ENCODE results near the gene RASA3. TPM values are rescaled to one million over a fixed set of nuclear protein-coding genes. Genes with fewer than 3 reads are reported as not detected.
"Not testable (repeated sequence)": the region's sequence is repeated elsewhere in the genome, so short reads cannot be mapped to it uniquely, and the experiment has no call there.

RASA3 gene
- 12.7 TPM for total RNA-seq
- long read RNA-seq, full-length matches to known transcripts, result 7 of 14 reads
- long read RNA-seq, partial matches to known transcripts, result 7 of 14 reads
- long read RNA-seq, other reads (novel, unspliced or antisense), result 0 of 14 reads

- intact Hi-C loops (cut with DNase I), result no loop called here
- DNase-seq (ENCODE audit: missing footprints) (peak; percentile 88), ATAC-seq (peak; percentile 92)
Observed at GRCh38 chr13:114132419-114133121, at the start of gene RASA3. Gene RASA3, minus strand, starts transcription at chr13:114132623. Its CDS starts 134 bp downstream, at chr13:114132489.

GRCh38 chr13:114179087-114179658 is 46.8 kb upstream of the RASA3 start, which contains the start of gene CFAP97D2:
Gene CFAP97D2, plus strand, starts transcription at chr13:114179257. Its CDS starts 74 bp downstream, at chr13:114179331.
- no peak for DNase-seq (ENCODE audit: missing footprints)
- intact Hi-C loops (cut with DNase I), result no loop called here
- no peak for ATAC-seq

DNA sequence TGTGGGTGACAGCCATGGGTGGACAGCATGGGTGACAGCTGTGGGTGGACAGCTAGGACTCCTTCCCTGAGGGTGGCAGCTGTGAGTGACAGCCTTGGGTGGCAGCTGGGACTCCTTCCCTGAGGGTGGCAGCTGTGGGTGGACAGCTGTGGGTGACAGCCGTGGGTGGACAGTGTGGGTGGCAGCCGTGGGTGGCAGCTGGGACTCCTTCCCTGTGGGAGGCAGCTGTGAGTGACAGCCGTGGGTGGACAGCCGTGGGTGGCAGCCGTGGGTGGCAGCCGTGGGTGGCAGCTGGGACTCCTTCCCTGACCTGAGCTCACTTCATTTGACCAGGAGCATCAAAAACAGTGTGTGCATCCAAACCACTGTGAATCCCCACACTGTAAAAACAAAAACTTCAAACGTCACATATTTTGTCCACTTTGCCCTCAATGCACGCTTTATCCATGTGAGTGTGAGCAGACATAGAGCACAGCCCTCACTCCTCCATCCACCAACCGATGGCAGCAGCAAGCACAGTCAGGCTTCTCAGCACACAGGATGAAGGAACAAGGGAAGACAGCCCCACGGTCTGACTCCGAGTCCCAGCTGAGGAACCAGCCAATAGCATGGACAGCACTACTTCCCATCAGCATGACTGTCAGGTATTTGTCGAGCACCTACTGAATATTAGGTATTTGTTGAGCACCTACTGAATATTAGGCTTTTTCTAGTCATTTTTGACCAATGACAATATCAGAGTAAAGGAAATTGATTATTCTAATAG is 45.0 kb upstream of the RASA3 start:
- ATAC-seq (no peak), DNase-seq (ENCODE audit: missing footprints) (no peak)
- intact Hi-C loops (cut with DNase I), result no loop called here

DNA sequence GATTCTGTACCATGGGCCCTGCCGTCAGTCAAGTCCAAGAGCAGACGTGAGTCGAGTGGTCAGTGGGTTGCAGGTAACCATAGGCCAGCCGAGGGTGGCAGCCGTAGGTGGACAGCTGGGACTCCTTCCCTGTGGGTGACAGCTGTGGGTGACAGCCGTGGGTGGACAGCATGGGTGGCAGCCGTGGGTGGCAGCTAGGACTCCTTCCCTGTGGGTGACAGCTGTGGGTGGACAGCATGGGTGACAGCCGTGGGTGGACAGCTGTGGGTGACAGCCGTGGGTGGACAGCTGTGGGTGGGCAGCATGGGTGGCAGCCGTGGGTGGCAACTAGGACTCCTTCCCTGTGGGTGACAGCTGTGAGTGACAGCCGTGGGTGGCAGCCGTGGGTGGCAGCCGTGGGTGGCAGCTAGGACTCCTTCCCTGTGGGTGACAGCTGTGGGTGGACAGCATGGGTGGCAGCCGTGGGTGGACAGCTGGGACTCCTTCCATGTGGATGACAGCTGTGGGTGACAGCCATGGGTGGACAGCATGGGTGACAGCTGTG is 44.0 kb upstream of the RASA3 start:
- DNase-seq (ENCODE audit: missing footprints), result not testable (repeated sequence)

GRCh38 chr13:114174529-114174961 is 42.1 kb upstream of the RASA3 start:
- ATAC-seq, result no peak
- DNase-seq (ENCODE audit: missing footprints), result no peak
- intact Hi-C loops (cut with DNase I), result no loop called here

More for the DNA sequence above, 44.0 kb upstream of the RASA3 start:
- intact Hi-C loops (cut with DNase I); ATAC-seq: not testable (repeated sequence)

DNA sequence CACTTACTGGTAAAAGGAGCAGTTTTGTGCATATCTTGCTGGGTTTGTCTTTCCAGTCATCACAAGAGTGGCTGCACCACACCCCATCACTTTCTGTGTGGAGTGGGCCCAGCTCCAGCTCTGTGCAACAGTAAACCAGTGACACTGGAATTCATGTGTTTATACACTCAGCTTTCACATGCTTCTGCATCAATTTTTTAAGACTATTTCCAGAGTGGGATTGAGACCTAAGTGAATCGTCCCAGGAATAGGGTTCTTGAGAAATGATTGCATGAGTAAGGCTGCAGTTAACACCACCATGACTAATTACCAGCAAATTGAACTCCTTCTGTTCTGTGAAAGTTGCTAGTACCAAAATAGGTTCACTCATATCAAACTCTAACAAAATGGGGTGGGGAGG is 41.3 kb upstream of the RASA3 start:
- ATAC-seq, result no peak

GRCh38 chr13:114173272-114173671 is 40.8 kb upstream of the RASA3 start:
- ATAC-seq (no peak), DNase-seq (ENCODE audit: missing footprints) (no peak)
- intact Hi-C loops (cut with DNase I), result no loop called here

More for the DNA sequence above, 41.3 kb upstream of the RASA3 start:
- intact Hi-C loops (cut with DNase I), result no loop called here
- DNase-seq (ENCODE audit: missing footprints), result no peak

DNA sequence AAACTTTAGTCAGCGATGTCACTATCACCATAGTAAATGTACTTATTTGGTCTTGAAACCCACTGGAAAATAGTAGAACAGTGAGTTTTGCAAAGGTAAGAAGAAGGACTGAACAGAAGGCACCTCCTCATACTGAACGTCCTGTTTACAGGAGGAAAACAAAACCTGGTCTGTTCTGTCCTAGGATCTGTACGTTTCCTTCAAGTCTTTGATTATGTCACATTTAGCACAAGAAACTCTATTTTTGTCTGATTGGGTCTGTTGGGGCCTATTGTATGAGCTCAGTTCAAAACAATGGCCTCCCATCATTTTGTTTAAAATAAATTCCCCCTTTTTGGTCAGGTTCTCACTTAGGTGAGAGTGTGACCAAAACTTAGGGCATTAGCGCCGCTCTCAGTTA is 35.5 kb upstream of the RASA3 start:
- intact Hi-C loops (cut with DNase I), result no loop called here
- DNase-seq (ENCODE audit: missing footprints), result no peak
- no peak for ATAC-seq

DNA sequence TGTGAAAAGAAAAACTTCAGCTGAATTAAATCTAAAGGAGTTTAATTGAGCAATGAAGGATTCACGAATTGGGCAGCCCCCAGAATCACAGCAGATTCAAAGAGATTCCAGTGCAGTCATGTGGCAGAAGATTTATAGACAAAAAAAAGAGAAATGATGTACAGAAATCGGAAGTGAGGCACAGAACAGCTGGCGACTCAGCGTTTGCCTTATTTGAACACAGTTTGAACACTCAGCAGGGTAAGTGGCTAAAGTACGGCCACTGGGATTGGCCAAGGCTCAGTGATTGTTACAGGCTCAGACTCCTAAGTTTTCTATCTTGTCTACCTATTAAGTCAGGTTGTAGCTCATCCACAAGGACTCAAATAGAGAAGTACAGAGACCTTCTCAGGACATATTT is 35.0 kb upstream of the RASA3 start:
- ATAC-seq (no peak), DNase-seq (ENCODE audit: missing footprints) (no peak)
- intact Hi-C loops (cut with DNase I), result no loop called here

GRCh38 chr13:114166381-114167131 is 34.1 kb upstream of the RASA3 start:
- ATAC-seq (peak; percentile 76), DNase-seq (ENCODE audit: missing footprints) (peak; percentile 72)
- intact Hi-C loops (cut with DNase I), result no loop called here

- DNase-seq (ENCODE audit: missing footprints) (peak; percentile 44), ATAC-seq (no peak)
- intact Hi-C loops (cut with DNase I), result no loop called here
Observed at GRCh38 chr13:114164681-114165429, 32.4 kb upstream of the RASA3 start.

GRCh38 chr13:114164053-114164452 is 31.6 kb upstream of the RASA3 start:
- no peak for ATAC-seq
- intact Hi-C loops (cut with DNase I), result no loop called here
- no peak for DNase-seq (ENCODE audit: missing footprints)

DNA sequence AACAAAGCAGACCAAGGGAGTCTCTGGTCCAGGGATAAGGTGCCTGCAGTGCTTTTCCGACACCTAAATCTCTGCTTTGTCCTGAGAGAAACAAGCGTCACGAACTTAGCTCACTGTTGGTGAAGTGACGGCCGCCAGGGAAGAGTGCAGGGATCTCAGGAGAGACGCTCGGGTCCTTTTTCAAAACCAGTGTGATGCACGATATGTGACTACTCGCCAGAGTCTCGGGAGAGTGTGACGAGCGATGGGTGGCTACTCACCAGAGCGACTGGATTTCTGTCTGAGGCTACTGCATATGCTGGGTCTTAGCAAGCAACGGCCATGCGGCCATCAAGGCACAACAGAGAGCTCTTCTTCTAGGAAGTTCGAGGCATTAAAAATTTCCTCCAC is 30.1 kb upstream of the RASA3 start:
- no peak for ATAC-seq
- no peak for DNase-seq (ENCODE audit: missing footprints)
- intact Hi-C loops (cut with DNase I), result no loop called here

DNA sequence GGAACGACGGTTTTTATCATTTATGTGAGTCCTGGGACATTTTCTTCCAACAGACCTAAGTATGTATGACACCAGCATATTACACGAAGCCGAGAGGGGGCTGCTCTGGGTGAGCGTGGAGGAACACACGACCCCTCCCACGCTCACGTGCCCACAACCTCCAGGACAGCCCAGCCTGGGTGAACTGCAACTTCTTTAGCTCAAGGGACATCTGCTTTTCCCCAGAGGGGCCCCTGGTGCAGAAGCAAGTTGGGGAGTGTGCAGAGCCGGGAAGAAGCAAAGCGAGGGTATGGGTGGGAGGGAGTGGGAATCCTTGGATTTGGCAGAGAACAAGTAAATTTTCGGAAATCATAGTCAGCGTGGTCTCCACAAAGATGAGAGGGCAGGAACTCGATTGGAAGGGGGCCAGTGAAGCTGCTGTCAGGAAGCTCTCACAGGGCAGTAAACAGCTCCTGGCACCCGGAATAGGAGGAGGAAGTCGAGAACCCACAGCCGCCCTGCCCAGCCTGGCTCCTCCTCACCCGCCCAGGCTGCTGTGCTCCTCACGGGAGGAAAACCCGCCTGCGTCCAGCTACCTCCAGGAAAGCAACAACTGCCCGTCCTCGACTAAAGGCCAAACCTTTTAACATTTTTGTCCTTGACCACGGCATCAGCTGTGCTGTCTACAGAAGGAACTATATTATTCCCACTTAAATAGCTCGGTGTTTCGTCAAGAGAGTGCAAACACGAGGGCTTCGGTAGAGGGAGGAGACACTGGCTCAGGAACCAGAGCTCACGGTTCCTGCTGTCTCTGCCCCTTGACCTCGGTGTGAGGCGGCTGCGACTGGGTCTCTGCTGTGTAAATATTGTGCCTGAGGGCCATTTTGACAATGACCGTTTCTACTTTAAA is 29.5 kb upstream of the RASA3 start:
- intact Hi-C loops (cut with DNase I), result no loop called here
- DNase-seq (ENCODE audit: missing footprints) (peak; percentile 86), ATAC-seq (peak; percentile 36)

GRCh38 chr13:114161028-114161556 is 28.7 kb upstream of the RASA3 start:
- intact Hi-C loops (cut with DNase I), result no loop called here
- ATAC-seq (no peak), DNase-seq (ENCODE audit: missing footprints) (no peak)

DNA sequence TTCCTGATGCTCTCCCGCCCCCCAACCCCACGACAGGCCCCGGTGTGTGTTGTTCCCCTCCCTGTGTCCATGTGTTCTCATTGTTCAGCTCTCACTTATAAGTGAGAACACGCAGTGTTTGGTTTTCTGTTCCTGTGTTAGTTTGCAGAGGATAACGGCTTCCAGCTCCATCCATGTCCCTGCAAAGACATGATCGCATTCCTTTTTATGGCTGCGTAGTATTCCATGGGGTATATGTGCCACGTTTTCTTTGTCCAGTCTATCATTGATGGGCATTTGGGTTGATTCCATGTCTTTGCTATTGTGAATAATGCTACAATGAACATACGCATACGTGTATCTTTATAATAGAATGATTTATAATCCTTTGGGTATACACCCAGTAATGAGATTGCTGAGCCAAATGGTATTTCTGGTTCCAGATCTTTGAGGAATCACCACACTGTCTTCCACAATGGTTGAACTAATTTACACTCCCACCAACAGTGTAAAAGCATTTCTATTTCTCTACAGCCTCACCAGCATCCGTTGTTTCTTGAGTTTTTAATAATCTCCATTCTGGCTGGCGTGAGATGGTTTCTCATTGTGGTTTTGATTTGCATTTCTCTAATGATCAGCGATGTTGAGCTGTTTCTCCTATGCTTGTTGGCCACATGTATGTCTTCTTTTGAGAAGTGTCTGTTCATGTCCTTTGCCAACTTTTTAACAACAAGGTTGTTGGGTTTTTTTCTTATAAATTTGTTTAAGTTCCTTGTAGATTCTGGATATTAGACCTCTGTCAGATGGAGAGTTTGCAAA is 26.6 kb upstream of the RASA3 start:
- DNase-seq (ENCODE audit: missing footprints); intact Hi-C loops (cut with DNase I); ATAC-seq: not testable (repeated sequence)

Measured in Right ventricle myocardium inferior (tissue), 1 donor.